Thyroid gland (tissue), 4 donors: Measurements from ENCODE around the gene SDHC. TPM values are rescaled to one million over a fixed set of nuclear protein-coding genes. Genes with fewer than 3 reads are reported as not detected.

Experiments
- DNase-seq, 2 donors: peaks; one replicate each; pipeline ENCODE4 v3.0.0-alpha.2; 2019
- H3K27ac ChIP-seq, 3 donors: fragments of 200-600 bp; sonication (generic); 1 replicate in 2 of 3; 2 replicates in 1 of 3; pipeline ENCODE4 v1.5.1; 2016 to 2019; ENCODE audit warnings: mild to moderate bottlenecking in 1 of 3, moderate library complexity in 1 of 3
- H3K27me3 ChIP-seq: fragments of 200-600 bp; sonication (generic); one replicate; pipeline ENCODE4 v1.5.1; 2019
- H3K36me3 ChIP-seq, 2 donors: fragments of 200-600 bp; sonication (generic); one replicate each; pipeline ENCODE4 v1.5.1; 2016 to 2019
- H3K4me1 ChIP-seq, 2 donors: fragments of 200-600 bp; sonication (generic); one replicate each; pipeline ENCODE4 v1.5.1; 2017 to 2019
- H3K4me3 ChIP-seq, 3 donors: fragments of 200-600 bp; sonication (generic); replicated peaks in 1 of 3; 1 replicate in 2 of 3; 2 replicates in 1 of 3; pipeline ENCODE4 v1.5.1; 2016; ENCODE audit warnings: mild to moderate bottlenecking in 1 of 3
- H3K9me3 ChIP-seq: fragments of 200-600 bp; sonication (generic); one replicate; pipeline ENCODE4 v1.5.1; 2017
- POLR2A ChIP-seq, 2 donors: fragments of 450-650 bp; IDR thresholded peaks; one replicate each; pipeline ENCODE4 v1.6.1; 2017; ENCODE audit warnings: antibody characterized with exemption in 2 of 2, mild to moderate bottlenecking in 2 of 2, moderate library complexity in 1 of 2
- WGBS, 2 donors: methylation state at CpG; one replicate each; pipeline ENCODE4 v1.1.5; 2017; 5-methylcytosine and 5-hydroxymethylcytosine counted together
- intact Hi-C: fragments of 100-400 bp; cut with DNase I; formaldehyde crosslinking; loops from one replicate; pipeline ENCODE4 v1.15.1; 2023
- total RNA-seq, 4 donors: library from RNA; depleted of rRNA; stranded (reverse); fragments of >200 nt; gene quantifications; one replicate each; pipeline ENCODE4 v1.2.3, GENCODE V29; 2016
- TF ChIP-seq, protein P1 (sequence below), 6 experiments: fragments of 200-600 bp in 3 of 6; fragments of 450-650 bp in 3 of 6; sonication (generic) in 3 of 6; IDR thresholded peaks; one replicate each; pipeline ENCODE4 v1.5.1; 2016 to 2019; ENCODE audit warnings: antibody characterized with exemption in 6 of 6, mild to moderate bottlenecking in 2 of 6, inconsistent platforms in 1 of 6, moderate library complexity in 1 of 6

SDHC gene
- total RNA-seq, 4 donors from 2014 or later: 49.1 to 174 (median 111) TPM

GRCh38 chr1:161350671-161351070 lies 36.5 kb downstream of the SDHC start:
- DNase-seq: no peak

DNA sequence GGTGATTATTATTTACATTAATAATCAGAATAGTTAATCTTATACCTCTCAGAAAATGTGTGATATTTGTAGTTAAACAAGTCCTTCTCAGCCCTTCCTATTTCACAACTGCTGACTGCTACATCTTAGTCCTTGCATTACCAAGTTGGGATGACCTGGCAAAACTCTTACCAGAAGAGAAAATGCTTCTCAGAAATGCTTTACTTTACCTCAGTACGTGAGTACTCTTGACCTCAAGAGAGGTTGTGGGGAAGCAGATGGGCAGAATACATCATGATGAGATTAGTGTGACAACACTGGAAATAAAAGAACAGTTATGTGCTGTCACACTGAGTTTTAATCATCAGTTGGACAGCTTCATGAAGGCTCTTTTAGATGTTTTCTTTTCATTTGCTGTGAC lies 37.3 kb downstream of the SDHC start:
- Histone ChIP-seq H3K27me3 (no peaks in the 10 kb centered on the region), H3K36me3 (no peaks in the 10 kb centered on the region), H3K4me3 (no peak overlapping the region), H3K9me3 (no peaks in the 10 kb centered on the region), H3K4me1 (peaks cover 0 to 4% of the 10 kb centered on the region in 2 donors), H3K27ac (no peak overlapping the region)
- no peak for TF ChIP-seq POLR2A (IDR thresholded peaks at IDR 0.05)
- TF ChIP-seq, protein P1, sequence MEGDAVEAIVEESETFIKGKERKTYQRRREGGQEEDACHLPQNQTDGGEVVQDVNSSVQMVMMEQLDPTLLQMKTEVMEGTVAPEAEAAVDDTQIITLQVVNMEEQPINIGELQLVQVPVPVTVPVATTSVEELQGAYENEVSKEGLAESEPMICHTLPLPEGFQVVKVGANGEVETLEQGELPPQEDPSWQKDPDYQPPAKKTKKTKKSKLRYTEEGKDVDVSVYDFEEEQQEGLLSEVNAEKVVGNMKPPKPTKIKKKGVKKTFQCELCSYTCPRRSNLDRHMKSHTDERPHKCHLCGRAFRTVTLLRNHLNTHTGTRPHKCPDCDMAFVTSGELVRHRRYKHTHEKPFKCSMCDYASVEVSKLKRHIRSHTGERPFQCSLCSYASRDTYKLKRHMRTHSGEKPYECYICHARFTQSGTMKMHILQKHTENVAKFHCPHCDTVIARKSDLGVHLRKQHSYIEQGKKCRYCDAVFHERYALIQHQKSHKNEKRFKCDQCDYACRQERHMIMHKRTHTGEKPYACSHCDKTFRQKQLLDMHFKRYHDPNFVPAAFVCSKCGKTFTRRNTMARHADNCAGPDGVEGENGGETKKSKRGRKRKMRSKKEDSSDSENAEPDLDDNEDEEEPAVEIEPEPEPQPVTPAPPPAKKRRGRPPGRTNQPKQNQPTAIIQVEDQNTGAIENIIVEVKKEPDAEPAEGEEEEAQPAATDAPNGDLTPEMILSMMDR (IDR thresholded peaks at IDR 0.05): no peak
- intact Hi-C loops: no loop called here
- no peak for DNase-seq
- 53 to 74% methylated on average over 1 of the region's 1 CpG for WGBS, 2 donors

More at GRCh38 chr1:161350671-161351070, 36.5 kb downstream of the SDHC start:
- intact Hi-C loops: no loop called here
- TF ChIP-seq, protein P1 (IDR thresholded peaks at IDR 0.05): no peak
- TF ChIP-seq POLR2A (IDR thresholded peaks at IDR 0.05): no peak
- no peaks in the 10 kb centered on the region for H3K27me3 ChIP-seq
- no peak overlapping the region for H3K4me3 ChIP-seq
- H3K36me3 ChIP-seq: no peaks in the 10 kb centered on the region
- H3K27ac ChIP-seq: no peak overlapping the region
- peaks cover 0 to 4% of the 10 kb centered on the region in 2 donors for H3K4me1 ChIP-seq
- H3K9me3 ChIP-seq: no peaks in the 10 kb centered on the region
- WGBS, 2 donors: 86 to 95% methylated on average over 1 of the region's 1 CpG

GRCh38 chr1:161357073-161357472 lies 42.9 kb downstream of the SDHC start:
- TF ChIP-seq POLR2A (IDR thresholded peaks at IDR 0.05): no peak
- TF ChIP-seq, protein P1 (IDR thresholded peaks at IDR 0.05): no peak
- Histone ChIP-seq H3K36me3 (no peaks in the 10 kb centered on the region), H3K9me3 (no peaks in the 10 kb centered on the region), H3K27me3 (no peaks in the 10 kb centered on the region), H3K4me1 (no peaks in the 10 kb centered on the region), H3K27ac (no peak overlapping the region), H3K4me3 (no peak overlapping the region)
- WGBS, 2 donors: 92 to 96% methylated on average over 8 of the region's 8 CpGs
- DNase-seq: no peak
- intact Hi-C loops: no loop called here

GRCh38 chr1:161359291-161359690 lies 45.1 kb downstream of the SDHC start:
- no peak for DNase-seq
- Histone ChIP-seq H3K4me3 (no peak overlapping the region), H3K4me1 (no peaks in the 10 kb centered on the region), H3K36me3 (peaks cover 6 to 8% of the 10 kb centered on the region in 2 donors), H3K27me3 (no peaks in the 10 kb centered on the region), H3K27ac (no peak overlapping the region), H3K9me3 (no peaks in the 10 kb centered on the region)
- intact Hi-C loops: no loop called here
- no peak for TF ChIP-seq POLR2A (IDR thresholded peaks at IDR 0.05)
- TF ChIP-seq, protein P1 (IDR thresholded peaks at IDR 0.05): no peak

DNA sequence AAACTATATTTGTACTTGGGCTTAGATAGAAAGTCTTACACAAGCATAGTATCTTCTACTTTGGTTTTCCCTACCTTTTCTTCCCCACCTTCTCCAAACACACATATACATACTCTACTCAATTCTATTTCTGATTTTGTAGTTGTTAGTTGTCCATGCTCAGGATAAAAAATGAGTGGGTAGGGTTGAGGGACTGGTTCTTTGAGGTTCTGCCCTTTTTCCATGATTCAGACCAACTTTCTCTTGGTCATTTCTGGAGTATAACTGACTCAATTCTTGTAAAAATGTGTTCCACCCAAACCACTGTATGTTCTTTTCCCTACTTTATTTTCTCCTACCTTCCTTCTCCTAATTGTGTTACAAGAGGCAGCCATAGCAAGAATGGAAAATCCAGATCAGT lies 50.2 kb downstream of the SDHC start:
- no peak for DNase-seq
- H3K36me3 ChIP-seq: peaks cover 6 to 13% of the 10 kb centered on the region in 2 donors
- intact Hi-C loops: no loop called here
- no peaks in the 10 kb centered on the region for H3K27me3 ChIP-seq
- no peaks in the 10 kb centered on the region for H3K9me3 ChIP-seq
- TF ChIP-seq, protein P1 (IDR thresholded peaks at IDR 0.05): no peak
- TF ChIP-seq POLR2A (IDR thresholded peaks at IDR 0.05): no peak
- no peak overlapping the region for H3K27ac ChIP-seq
- peaks cover 0 to 8% of the 10 kb centered on the region in 2 donors for H3K4me1 ChIP-seq
- H3K4me3 ChIP-seq: no peak overlapping the region
